Measurements from ENCODE around the gene OR51V1.
"Not testable (repeated sequence)": the region's sequence is repeated elsewhere in the genome, so short reads cannot be mapped to it uniquely, and the experiment has no call there.

OR51V1 gene, protein sequence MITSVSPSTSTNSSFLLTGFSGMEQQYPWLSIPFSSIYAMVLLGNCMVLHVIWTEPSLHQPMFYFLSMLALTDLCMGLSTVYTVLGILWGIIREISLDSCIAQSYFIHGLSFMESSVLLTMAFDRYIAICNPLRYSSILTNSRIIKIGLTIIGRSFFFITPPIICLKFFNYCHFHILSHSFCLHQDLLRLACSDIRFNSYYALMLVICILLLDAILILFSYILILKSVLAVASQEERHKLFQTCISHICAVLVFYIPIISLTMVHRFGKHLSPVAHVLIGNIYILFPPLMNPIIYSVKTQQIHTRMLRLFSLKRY

DNA sequence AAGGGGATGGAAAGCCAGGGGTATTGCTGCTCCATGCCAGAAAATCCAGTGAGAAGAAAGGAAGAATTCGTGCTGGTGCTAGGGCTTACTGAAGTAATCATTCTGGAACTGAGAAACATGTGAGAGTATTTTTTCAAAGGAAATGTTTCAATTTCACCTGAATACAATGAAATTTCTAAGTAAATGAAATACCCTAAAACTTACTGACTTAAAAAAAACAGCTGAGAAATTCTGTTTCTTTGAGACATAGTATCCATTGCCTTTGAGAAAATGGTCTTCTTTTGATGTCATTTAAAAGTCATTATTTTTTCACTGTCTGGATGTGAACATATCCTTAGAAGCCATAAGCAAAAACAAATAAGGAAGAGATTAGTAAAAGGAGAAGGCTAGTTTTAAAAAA lies at the start of gene OR51V1:
OR51V1 (minus strand) TSS at position 101 of the 400 bp plus-strand sequence; CDS start at position 101, 0 bp downstream.
- DNase-seq: no peak

DNA sequence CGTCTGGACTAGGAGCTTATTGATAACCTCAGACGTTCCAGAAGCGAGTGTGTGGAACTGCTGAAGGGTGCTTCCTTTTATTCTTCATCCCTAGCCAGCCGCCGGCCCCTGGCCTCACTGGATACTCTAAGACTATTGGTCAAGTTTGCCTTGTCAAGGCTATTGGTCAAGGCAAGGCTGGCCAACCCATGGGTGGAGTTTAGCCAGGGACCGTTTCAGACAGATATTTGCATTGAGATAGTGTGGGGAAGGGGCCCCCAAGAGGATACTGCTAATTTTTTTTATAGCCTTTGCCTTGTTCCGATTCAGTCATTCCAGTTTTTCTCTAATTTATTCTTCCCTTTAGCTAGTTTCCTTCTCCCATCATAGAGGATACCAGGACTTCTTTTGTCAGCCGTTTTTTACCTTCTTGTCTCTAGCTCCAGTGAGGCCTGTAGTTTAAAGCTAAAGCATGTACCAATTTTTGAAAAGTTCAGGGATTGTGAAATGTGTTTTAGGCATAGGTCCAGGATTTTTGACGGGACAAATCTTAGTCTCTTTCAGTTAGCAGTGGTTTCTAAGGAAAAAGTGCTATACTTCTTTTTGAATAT lies 49.4 kb upstream of the OR51V1 start, which contains the start of gene HBG1:
HBG1 (minus strand) TSS at position 51 of the 590 bp plus-strand sequence. CDS start 53 bp downstream, outside the sequence.
- not testable (repeated sequence) for DNase-seq

DNA sequence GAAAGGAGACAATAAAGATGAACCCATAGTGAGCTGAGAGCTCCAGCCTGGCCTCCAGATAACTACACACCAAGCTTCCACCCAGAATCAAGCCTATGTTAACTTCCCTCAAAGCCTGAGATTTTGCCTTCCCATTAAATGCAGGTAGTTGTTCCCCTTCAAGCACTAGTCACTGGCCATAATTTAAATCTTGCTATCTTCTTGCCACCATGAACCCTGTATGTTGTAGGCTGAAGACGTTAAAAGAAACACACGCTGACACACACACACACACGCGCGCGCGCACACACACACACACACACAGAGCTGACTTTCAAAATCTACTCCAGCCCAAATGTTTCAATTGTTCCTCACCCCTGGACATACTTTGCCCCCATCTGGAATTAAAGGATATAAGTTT lies 48.0 kb upstream of the OR51V1 start:
- not testable (repeated sequence) for DNase-seq

DNA sequence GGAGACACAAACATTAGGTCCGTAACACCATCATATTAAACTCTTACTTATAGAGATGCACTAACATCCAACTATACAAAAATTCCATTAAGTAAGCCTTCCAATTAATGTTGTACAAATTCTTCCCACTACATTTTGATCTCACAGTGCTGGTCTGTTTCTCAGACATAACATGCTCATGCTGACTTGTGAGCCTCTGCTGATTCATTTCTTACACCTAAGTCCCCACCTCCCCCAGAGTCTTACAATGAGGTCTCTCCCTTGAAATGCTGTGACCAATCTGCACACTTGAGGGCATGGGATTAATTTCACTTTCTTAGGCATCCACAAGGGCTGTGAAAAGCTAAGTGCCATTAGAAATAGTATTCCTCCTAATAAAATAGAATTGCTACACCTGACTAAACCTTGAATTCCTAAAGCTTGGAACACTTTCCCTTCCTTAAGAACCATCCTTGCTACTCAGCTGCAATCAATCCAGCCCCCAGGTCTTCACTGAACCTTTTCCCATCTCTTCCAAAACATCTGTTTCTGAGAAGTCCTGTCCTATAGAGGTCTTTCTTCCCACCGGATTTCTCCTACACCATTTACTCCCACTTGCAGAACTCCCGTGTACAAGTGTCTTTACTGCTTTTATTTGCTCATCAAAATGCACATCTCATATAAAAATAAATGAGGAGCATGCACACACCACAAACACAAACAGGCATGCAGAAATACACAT lies 47.1 kb upstream of the OR51V1 start:
- DNase-seq: no peak

DNA sequence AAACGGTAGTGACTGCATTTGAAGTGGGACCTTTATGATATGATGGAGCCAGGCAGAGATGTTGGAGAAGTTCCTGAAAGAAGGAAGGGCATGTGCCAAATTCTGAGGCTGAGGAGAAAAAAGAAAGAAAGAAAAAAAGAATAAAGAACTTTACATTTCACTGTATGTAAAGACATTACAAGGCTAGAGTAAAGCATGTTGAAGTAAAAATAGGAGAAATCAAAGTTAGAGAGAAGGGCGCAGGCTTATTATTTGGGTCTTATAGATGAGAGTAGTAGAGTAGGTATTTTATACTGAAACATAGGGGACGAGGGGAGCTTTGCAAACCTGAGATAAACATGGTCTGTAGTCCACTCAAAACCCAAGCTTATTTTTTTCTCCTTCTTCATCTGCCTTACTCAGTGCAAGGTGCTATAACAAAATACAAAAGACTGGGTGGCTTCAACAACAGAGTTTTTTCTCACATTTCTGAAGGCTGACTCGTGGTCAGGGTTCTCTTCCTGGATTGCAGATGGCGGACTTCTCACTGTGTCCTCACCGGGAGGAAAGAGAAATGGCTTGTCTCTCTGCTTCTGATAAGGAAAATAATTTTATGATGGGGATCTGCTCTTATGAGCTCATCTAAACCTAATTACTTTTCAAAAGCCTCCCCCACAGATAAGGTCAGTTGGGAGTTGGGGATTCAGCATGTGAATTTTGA lies 46.4 kb upstream of the OR51V1 start:
- no peak for DNase-seq

DNA sequence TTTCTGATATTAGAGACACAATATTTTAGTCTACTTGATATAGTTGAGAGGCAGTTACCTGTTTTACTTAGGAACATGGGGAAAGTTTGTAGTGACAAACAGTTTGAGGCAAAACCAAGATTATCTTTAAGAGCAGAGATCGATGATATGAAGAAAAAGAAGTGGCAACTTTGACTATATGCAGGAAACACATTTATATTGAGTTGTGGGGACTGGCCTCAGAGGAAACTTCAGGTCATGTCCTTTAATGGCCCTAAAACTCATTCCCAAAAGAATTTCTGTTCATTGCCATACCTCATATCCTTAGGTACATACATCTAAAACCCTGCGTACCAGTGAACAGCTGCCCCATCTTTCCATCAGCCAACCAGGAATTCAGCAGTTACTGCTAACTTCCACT lies 44.7 kb upstream of the OR51V1 start:
- DNase-seq: no peak

DNA sequence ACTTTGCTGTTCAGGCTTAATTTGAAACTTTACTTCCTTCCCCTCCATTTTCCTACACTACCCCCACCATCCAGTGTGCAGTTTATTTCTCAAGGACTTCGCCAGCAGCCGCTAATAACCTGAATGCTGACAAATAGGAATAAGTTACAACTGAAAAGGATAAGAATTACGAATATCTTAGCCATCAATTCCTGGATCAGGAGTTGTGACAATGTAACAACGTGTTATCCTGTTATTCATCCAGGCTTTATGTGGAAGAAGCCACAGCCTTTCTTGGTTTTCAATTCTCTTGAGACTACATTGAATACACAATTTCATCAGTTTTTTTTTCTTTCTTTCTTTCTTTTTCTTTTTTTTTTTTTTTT lies 43.3 kb upstream of the OR51V1 start:
- DNase-seq: no peak

DNA sequence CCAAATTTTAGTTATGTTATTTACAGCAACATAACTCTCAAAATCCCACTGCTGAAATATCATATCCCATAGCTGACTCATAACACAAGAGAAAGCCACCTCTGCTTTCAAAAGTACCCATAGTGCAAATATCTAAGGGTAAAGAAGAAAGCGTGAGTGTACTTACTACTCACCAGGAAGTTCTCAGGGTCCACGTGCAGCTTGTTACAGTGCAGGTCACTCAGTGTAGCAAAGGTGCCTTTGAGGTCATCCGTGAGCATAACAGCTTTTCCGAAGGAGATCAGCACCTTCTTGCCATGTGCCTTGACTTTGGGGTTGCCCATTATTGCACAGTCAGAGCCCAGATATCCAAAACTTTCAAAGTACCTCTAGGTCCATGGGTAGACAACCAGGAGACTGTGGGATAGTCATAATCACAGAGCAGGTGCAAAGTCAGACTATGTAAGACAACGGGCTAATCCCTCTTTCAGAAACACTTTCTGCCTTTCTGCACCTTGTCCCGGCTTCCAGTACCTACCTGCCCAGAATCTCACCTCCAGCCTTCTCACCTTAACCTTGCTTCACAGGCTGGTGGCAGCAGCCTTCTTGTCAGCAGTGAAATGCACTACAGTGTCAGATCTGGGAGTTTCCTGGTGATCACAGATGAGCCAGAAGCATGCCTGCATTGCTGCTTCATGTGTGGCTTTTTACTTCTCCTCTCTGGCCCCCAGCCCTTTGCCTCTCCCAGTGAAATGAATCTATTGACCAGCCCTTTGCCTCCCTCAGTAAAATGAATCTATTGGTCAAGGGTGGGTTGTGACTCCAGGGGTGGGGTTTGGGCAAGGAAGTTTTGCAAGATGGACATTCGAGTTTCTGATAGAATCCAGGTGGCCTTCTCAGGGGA lies 42.7 kb upstream of the OR51V1 start:
- no peak for DNase-seq

DNA sequence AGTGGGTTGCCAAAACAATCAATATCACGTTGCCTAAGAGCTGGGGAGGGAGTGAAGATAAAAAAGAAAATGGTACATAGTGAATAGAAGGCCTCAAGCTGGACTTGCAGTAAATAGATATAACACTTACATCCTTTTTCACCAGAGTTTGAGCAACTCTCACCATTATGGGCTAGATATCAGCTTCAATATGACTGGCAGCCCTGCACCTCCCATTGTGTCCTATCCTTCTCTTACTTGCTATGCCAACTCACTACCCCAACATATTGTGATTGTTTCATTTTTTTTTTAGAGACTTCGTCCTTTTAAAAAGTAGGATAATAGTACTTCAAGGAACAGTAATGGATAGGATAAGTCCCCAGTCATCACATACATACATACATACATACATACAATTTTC lies 41.7 kb upstream of the OR51V1 start:
- no peak for DNase-seq

DNA sequence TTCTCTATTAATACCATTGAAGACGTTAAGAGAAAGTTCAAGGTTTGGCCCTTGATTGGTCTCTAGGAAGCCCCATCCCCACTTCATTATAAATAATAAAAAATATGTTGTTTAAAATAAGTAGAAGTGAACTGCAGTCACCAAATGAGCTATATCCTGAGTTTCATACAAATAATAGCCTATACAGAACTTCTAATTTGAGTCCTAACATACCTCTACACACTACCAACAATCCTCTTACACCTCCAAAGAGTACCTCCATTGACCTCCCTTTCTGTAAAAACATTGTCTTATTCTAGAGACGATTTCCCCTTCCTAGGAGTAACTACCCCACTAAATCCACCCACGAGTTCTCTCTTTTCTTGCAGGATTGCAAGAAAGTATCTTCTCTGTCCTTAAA lies 41.0 kb upstream of the OR51V1 start:
- DNase-seq: no peak

DNA sequence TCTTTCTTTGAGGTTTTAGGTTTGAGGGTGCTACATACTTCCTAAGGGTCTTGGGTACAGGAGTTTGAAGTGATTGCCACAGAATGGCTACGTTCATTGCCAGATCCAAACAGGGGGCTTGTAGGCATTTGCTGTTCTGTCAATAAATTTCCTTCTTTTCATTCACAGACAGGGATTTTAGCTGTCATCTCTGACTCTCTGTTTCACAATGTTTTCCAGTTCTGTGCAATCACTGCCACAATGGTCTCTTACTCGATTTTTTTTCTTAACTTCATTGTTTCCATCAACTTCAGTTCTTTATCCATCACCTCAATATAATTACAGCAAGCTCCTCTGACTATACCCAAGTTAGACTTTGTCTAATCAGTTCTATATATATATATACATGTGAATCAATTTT lies 40.0 kb upstream of the OR51V1 start:
- DNase-seq: no peak

DNA sequence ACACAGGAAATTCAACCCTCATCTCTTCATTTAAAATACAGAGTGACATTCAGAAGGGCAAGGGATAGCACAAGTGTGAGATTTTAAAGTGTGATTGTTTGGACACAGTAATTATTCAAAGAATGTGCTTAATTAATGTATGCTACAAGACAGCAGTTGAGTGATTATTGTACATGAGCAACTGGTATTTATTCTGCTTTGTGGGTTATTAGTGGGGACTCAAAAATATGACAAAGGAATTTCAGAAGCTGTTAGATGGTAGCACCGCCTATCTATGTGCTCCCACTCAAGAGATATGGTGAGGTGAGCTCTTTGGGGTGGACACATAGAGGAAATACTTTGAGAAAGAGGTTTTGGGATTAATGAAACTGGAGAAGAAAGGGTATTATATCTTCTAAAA lies 39.6 kb upstream of the OR51V1 start:
- DNase-seq: no peak

DNA sequence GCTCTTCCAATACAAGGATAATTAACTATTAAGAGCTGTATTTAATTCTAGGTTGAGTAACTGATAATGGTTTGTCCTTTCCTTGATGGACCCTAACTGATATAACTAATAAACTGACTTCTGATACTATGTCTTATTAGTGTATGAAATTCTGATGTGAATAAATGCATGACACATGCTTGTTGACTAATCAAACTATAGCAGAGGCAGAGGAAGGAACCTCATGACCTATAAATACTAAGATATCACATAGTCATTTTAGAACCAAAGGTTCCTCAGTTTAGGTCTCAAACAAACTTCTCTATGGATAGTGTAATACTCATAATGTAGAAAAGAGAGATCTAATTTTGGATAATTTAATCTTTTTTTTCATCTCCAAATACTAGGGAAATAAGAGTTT lies 38.6 kb upstream of the OR51V1 start:
- no peak for DNase-seq

DNA sequence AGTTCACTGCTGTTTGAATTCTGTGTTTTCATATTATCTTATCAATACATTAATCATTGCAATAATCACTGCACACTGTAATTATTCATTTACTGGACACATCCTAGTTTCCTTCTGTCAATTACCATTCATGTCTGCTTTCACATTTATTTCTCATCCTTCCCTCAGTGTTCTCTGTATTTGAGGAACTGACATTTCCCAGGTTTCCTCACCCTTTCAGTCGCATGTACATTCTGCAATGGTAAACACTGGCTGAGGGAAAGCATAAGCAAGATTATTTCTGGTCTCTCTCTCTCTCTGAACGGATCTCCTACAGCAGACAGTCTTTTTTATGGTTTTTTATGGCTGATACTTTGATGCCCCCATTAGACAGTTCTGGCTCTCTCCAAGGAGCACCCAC lies 38.0 kb upstream of the OR51V1 start:
- no peak for DNase-seq

DNA sequence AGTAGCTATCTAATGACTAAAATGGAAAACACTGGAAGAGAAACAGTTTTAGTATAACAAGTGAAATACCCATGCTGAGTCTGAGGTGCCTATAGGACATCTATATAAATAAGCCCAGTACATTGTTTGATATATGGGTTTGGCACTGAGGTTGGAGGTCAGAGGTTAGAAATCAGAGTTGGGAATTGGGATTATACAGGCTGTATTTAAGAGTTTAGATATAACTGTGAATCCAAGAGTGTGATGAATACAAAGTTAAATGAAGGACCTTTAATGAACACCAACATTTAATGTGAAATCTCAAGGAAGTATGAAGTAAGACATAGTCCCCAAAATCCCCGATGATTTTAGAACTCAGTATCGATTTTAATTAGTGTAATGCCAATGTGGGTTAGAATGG lies 36.9 kb upstream of the OR51V1 start:
- no peak for DNase-seq

DNA sequence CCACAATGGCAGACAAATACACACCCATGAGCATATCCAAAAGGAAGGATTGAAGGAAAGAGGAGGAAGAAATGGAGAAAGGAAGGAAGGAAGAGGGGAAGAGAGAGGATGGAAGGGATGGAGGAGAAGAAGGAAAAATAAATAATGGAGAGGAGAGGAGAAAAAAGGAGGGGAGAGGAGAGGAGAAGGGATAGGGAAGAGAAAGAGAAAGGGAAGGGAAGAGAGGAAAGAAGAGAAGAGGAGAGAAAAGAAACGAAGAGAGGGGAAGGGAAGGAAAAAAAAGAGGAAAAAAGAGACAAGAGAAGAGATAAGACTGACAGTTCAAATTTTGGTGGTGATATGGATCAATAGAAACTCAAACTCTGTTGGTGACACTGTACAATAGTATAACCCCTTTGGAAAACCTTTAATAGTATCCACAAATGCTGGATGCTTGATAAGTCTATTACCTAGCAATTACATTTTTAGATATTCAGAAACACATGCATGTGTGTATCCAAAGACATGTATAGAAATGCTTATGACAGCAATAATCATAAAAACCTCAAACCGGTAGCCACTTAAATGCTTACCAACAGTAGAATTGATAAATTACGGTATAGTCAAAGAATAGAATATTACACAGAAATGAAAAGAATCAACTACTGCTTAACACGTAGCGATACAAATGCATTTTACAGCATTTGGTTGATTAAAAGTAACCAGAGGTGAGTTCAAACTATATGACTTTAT lies 35.0 kb upstream of the OR51V1 start:
- no peak for DNase-seq

DNA sequence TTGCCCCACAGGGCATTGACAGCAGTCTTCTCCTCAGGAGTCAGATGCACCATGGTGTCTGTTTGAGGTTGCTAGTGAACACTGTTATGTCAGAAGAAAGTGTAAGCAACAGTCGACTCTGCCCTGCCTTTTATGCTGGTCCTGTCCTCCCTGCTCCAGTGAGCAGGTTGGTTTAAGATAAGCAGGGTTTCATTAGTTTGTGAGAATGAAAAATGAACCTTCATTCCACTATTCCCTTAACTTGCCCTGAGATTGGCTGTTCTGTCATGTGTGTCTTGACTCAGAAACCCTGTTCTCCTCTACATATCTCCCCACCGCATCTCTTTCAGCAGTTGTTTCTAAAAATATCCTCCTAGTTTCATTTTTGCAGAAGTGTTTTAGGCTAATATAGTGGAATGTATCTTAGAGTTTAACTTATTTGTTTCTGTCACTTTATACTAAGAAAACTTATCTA lies 33.9 kb upstream of the OR51V1 start, which contains the start of gene HBD:
HBD (minus strand) TSS at position 103 of the 454 bp plus-strand sequence; CDS start at position 53, 50 bp downstream.
- peak in 1 of 2 donors; percentile 89 for DNase-seq

DNA sequence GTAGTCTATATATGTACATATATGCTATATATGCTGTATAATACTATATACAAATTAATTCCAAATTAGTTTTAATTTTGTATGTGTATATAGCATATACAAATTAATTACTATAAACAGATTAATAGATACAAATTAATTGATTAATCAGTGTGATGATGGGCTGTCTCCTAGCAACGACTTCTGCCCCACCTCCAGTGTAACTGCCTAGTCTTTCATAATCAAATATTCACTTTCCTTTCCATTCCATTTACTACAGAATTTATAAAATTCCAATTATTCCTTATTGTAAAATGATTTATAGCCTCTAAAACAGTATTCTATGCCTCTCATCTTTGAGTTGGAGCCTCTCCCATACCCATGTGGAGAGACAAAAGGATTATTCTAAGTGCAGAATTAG lies 32.8 kb upstream of the OR51V1 start:
- no peak for DNase-seq

DNA sequence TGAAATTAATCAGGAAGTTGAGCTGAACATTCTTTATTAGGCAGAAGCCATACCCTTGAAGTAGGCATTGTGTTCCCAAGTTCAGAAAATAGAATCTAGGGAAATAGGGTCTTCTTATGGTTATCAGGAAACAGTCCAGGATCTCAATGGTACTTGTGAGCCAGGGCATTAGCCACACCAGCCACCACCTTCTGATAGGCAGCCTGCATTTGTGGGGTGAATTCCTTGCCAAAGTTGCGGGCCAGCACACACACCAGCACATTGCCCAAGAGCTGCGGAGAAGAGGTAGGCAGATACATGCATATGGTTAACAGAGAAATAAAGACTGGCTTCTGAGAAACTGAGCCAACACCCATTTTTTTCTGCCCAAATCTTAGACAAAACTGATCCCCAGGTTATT lies 32.3 kb upstream of the OR51V1 start:
- DNase-seq: no peak

DNA sequence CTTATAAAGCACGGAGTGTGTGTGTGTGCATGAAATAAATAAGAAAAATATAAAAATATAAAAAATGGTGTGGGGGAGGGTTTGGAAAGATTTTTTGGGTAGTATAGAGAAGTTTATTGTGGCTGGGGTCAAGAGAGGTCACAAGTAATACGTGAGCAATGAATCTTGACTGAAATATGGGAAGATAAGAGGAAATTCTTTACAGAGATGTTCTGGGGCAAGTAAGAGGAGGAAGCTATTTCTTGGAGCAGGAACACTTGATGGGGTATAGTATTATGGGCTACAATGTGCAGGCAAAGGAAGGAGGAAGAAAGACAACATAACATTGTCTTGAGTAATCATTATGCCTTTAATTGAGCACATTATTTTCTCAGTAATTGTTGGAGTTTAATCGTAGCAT lies 31.7 kb upstream of the OR51V1 start:
- DNase-seq: no peak

DNA sequence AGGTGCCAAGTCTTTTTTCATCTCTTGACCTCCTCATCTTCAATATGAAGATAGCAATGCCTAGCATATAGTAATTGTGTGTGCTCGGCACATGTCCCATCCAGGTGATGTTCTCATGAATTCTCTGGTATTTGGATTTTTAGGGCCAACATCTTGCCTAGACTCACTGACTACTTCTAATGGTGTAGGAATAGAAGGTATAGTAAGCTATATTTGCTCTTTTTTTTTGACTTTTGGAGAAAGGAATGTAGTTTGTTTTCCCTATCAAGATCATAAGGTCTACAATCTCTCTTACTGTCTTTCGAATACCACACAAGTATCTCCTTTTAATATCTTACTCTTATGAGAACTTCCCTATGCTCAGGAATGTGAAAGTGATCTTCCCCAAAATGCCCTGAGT lies 30.6 kb upstream of the OR51V1 start:
- no peak for DNase-seq

DNA sequence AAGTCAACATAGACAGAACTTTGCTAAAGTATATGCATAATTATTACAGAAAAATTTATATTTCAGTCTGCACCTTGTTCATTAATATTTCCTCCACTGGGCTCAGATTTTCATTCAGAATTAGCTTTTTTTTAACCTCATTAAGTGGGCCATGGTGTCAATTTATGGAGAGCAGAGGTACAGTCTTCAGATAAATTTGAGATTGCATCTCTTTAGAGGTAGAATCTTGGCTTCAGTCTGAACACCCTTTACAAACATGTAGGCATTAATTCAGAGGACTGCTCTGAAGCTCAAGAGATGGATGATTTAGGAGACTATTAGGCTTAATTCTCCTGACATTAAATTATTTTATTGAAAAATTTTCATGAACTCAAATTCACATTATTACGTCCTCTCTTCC lies 29.8 kb upstream of the OR51V1 start:
- no peak for DNase-seq

Measured in bone marrow (tissue), 2 donors.